Stimulated activated CD8-positive, alpha-beta memory T cell treated with anti-CD3 and anti-CD28 coated beads, Interleukin-2, amount 100 ng/mL, for 1 hour (primary cell): ENCODE data around the gene CRY1.
"Not testable (repeated sequence)": the region's sequence is repeated elsewhere in the genome, so short reads cannot be mapped to it uniquely, and the experiment has no call there.

ENCODE experiments used
- DNase-seq, 2 donors: peaks; one replicate each; pipeline ENCODE4 v3.0.0-alpha.2; 2020; ENCODE audit warnings: low read depth in 2 of 2

The CRY1 gene

GRCh38 chr12:107108366-107108765, 15.0 kb upstream of the CRY1 start:
- DNase-seq = not testable (repeated sequence)

GRCh38 chr12:107107381-107107780, 14.0 kb upstream of the CRY1 start:
- DNase-seq = no peak

- DNase-seq = no peak
Measured at GRCh38 chr12:107106241-107107025, 13.1 kb upstream of the CRY1 start.

GRCh38 chr12:107105410-107105703, 12.0 kb upstream of the CRY1 start:
- no peak for DNase-seq

GRCh38 chr12:107103516-107103915, 10.2 kb upstream of the CRY1 start:
- DNase-seq = no peak

GRCh38 chr12:107103097-107103496, 9.7 kb upstream of the CRY1 start:
- no peak for DNase-seq

- DNase-seq = no peak
Measured at GRCh38 chr12:107102294-107102693, 8.9 kb upstream of the CRY1 start.

- no peak for DNase-seq
Measured at GRCh38 chr12:107101651-107102050, 8.3 kb upstream of the CRY1 start.

- DNase-seq = no peak
Measured at GRCh38 chr12:107099917-107100316, 6.6 kb upstream of the CRY1 start.

GRCh38 chr12:107096571-107096970, 3.2 kb upstream of the CRY1 start:
- DNase-seq = no peak

GRCh38 chr12:107094183-107094448, 767 bp upstream of the CRY1 start:
- no peak for DNase-seq

GRCh38 chr12:107092669-107093416, 506 bp downstream of the CRY1 start:
- peak in 1 of 2 donors; percentile 67 for DNase-seq

- DNase-seq = no peak
Measured at GRCh38 chr12:107091989-107092641, 1.2 kb downstream of the CRY1 start.

GRCh38 chr12:107091381-107091780, 2.0 kb downstream of the CRY1 start:
- no peak for DNase-seq

- no peak for DNase-seq
Measured at GRCh38 chr12:107090711-107091110, 2.6 kb downstream of the CRY1 start.

- no peak for DNase-seq
Measured at GRCh38 chr12:107088912-107089311, 4.4 kb downstream of the CRY1 start.

GRCh38 chr12:107086314-107086713, 7.0 kb downstream of the CRY1 start:
- DNase-seq = no peak

GRCh38 chr12:107081778-107082177, 11.6 kb downstream of the CRY1 start:
- no peak for DNase-seq

- no peak for DNase-seq
Measured at GRCh38 chr12:107080299-107080698, 13.1 kb downstream of the CRY1 start.

GRCh38 chr12:107079172-107080011, 14.0 kb downstream of the CRY1 start:
- no peak for DNase-seq

GRCh38 chr12:107073266-107073665, 20.1 kb downstream of the CRY1 start:
- DNase-seq = not testable (repeated sequence)

GRCh38 chr12:107066691-107067090, 26.7 kb downstream of the CRY1 start:
- DNase-seq = no peak
